GM19467 (cell line): ENCODE results near the gene BLVRA.
"Not testable (repeated sequence)": the region's sequence is repeated elsewhere in the genome, so short reads cannot be mapped to it uniquely, and the experiment has no call there.

Experiments
- ATAC-seq: cut with Tn5 transposase; IDR thresholded peaks from one replicate; pipeline ENCODE4 v1.9.1; 2021; ENCODE audit warnings: mild to moderate bottlenecking, moderate library complexity; ENCODE audit not compliant: unreplicated experiment

BLVRA gene

GRCh38 chr7:43768887-43769272, 10.4 kb downstream of the BLVRA start:
- ATAC-seq = no peak

- no peak for ATAC-seq
Observed at GRCh38 chr7:43769281-43769680, 10.8 kb downstream of the BLVRA start.

- no peak for ATAC-seq
Observed at GRCh38 chr7:43769791-43770465, 11.4 kb downstream of the BLVRA start.

- no peak for ATAC-seq
Observed at GRCh38 chr7:43771128-43771527, 12.6 kb downstream of the BLVRA start.

GRCh38 chr7:43771573-43771972, 13.1 kb downstream of the BLVRA start:
- no peak for ATAC-seq

GRCh38 chr7:43773268-43773667, 14.8 kb downstream of the BLVRA start:
- ATAC-seq = not testable (repeated sequence)

- not testable (repeated sequence) for ATAC-seq
Observed at GRCh38 chr7:43775255-43775654, 16.8 kb downstream of the BLVRA start.

GRCh38 chr7:43778293-43779044, 20.0 kb downstream of the BLVRA start:
- not testable (repeated sequence) for ATAC-seq

- ATAC-seq = no peak
Observed at GRCh38 chr7:43779045-43779812, 20.7 kb downstream of the BLVRA start.

GRCh38 chr7:43781726-43782607, 23.5 kb downstream of the BLVRA start:
- ATAC-seq = no peak

GRCh38 chr7:43782768-43783555, 24.5 kb downstream of the BLVRA start:
- no peak for ATAC-seq

GRCh38 chr7:43784030-43784584, 25.6 kb downstream of the BLVRA start:
- no peak for ATAC-seq

GRCh38 chr7:43784585-43785087, 26.2 kb downstream of the BLVRA start:
- peak; percentile 94 for ATAC-seq

- ATAC-seq = no peak
Observed at GRCh38 chr7:43785420-43785819, 26.9 kb downstream of the BLVRA start.

- ATAC-seq = no peak
Observed at GRCh38 chr7:43787771-43788170, 29.3 kb downstream of the BLVRA start.

- no peak for ATAC-seq
Observed at GRCh38 chr7:43790006-43790405, 31.5 kb downstream of the BLVRA start.

GRCh38 chr7:43790834-43791233, 32.4 kb downstream of the BLVRA start:
- ATAC-seq = no peak

- no peak for ATAC-seq
Observed at GRCh38 chr7:43791665-43792064, 33.2 kb downstream of the BLVRA start.

- ATAC-seq = no peak
Observed at GRCh38 chr7:43792471-43793150, 34.1 kb downstream of the BLVRA start.
